ENCODE data around the gene CBX6.
"Not testable (repeated sequence)": the region's sequence is repeated elsewhere in the genome, so short reads cannot be mapped to it uniquely, and the experiment has no call there.

CBX6 gene

GRCh38 chr22:38861927-38862326, 10.1 kb downstream of the CBX6 start:
- H3K4me3 ChIP-seq (ENCODE audit: low read depth, low read length) = no peak overlapping the region
- no peak for DNase-seq (ENCODE audit: low read depth)
- in situ Hi-C loops (cut with HindIII; ENCODE audit: low sequenced_read_pairs) = no loop called here
- TF ChIP-seq, protein P1, sequence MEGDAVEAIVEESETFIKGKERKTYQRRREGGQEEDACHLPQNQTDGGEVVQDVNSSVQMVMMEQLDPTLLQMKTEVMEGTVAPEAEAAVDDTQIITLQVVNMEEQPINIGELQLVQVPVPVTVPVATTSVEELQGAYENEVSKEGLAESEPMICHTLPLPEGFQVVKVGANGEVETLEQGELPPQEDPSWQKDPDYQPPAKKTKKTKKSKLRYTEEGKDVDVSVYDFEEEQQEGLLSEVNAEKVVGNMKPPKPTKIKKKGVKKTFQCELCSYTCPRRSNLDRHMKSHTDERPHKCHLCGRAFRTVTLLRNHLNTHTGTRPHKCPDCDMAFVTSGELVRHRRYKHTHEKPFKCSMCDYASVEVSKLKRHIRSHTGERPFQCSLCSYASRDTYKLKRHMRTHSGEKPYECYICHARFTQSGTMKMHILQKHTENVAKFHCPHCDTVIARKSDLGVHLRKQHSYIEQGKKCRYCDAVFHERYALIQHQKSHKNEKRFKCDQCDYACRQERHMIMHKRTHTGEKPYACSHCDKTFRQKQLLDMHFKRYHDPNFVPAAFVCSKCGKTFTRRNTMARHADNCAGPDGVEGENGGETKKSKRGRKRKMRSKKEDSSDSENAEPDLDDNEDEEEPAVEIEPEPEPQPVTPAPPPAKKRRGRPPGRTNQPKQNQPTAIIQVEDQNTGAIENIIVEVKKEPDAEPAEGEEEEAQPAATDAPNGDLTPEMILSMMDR (IDR thresholded peaks at IDR 0.05; ENCODE audit: low read depth, low read length, missing control alignments) = no peak

DNA sequence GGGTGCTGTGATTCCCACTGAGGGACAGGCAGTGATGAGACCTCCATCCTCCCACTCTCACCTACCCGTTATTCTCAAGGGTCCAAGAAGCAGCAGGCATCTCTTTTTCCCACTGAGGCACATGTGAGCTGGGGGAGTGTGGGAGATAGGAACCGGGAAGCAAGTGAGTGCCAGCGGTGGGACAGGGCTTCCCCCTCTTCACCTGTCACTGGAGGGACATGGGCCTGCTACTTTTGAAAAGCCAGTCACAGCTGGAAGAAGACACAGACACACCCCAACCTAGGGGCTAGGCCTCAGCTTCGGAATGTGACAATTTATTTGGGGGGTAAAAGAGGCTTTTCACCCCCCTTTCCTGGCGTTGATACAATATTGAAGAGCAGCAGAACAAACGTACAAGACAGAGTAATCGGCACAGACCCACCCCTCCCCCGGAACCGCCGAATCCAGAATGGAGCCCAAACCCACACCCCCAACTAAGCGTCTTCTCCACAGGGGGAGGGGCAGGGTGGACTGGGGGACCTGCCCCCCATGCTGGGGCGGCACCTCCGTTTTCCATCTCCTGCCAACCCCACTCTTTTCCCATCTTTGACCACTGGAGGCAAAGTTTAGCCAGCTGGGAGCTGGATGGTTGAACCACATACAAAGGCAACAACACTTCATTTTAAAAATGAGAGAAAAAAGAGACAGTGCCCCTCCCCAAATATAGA, 10.7 kb downstream of the CBX6 start:
- in situ Hi-C loops (cut with HindIII; ENCODE audit: low sequenced_read_pairs) = no loop called here
- DNase-seq (ENCODE audit: low read depth) = no peak
- TF ChIP-seq, protein P1 (IDR thresholded peaks at IDR 0.05; ENCODE audit: low read depth, low read length, missing control alignments) = peak; percentile 42

GRCh38 chr22:38860283-38861169, 11.5 kb downstream of the CBX6 start:
- in situ Hi-C loops (cut with HindIII; ENCODE audit: low sequenced_read_pairs) = no loop called here
- no peak for DNase-seq (ENCODE audit: low read depth)
- TF ChIP-seq, protein P1 (IDR thresholded peaks at IDR 0.05; ENCODE audit: low read depth, low read length, missing control alignments) = no peak

More for the DNA sequence above, 10.7 kb downstream of the CBX6 start:
- H3K4me3 ChIP-seq (ENCODE audit: low read depth, low read length) = no peak overlapping the region

GRCh38 chr22:38859581-38860282, 12.3 kb downstream of the CBX6 start:
- no peak for DNase-seq (ENCODE audit: low read depth)
- in situ Hi-C loops (cut with HindIII; ENCODE audit: low sequenced_read_pairs) = no loop called here
- TF ChIP-seq, protein P1 (IDR thresholded peaks at IDR 0.05; ENCODE audit: low read depth, low read length, missing control alignments) = no peak
- H3K4me3 ChIP-seq (ENCODE audit: low read depth, low read length) = no peak overlapping the region

More at GRCh38 chr22:38860283-38861169, 11.5 kb downstream of the CBX6 start:
- H3K4me3 ChIP-seq (ENCODE audit: low read depth, low read length) = no peak overlapping the region

DNA sequence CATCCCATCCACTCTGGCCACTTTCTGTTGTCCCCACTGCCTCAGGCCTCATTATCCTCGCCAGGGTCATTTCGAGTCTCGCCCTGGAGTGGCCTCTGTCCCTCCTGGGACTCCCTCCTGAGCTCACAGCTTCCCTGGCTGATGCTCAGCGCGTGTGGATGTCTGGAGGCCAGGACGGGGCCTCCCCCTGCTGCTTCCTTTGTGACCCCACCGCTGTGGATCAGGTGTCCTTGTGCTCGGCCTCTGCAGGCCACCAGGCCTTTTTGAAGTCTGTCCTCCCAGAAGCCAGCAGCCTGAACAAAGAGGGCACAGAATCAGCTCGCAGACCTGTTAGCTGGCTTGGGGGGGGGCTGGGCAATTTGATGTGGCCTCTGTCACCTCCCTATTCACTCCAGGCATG, 13.5 kb downstream of the CBX6 start:
- no peak for DNase-seq (ENCODE audit: low read depth)
- TF ChIP-seq, protein P1 (IDR thresholded peaks at IDR 0.05; ENCODE audit: low read depth, low read length, missing control alignments) = no peak
- H3K4me3 ChIP-seq (ENCODE audit: low read depth, low read length) = no peak overlapping the region
- in situ Hi-C loops (cut with HindIII; ENCODE audit: low sequenced_read_pairs) = no loop called here

DNA sequence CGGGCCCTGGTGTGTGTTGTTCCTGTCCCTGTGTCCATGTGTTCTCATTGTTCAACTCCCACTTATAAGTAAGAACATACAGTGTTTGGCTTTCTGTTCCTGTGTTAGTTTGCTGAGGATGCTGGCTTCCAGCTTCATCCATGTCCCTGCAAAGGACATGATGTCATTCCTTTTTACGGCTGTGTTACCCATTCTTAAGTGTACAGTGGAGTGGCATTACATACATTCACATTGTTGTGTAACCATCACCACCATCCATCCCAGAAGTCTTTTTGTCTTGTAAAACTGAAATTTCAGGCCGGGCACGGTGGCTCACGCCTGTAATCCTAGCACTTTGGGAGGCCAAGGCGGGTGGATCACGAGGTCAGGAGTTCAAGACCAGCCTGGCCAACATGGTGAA, 17.5 kb downstream of the CBX6 start:
- H3K4me3 ChIP-seq (ENCODE audit: low read depth, low read length); DNase-seq (ENCODE audit: low read depth); in situ Hi-C loops (cut with HindIII; ENCODE audit: low sequenced_read_pairs): not testable (repeated sequence)

GRCh38 chr22:38853883-38854282, 18.1 kb downstream of the CBX6 start:
- H3K4me3 ChIP-seq (ENCODE audit: low read depth, low read length); DNase-seq (ENCODE audit: low read depth); in situ Hi-C loops (cut with HindIII; ENCODE audit: low sequenced_read_pairs): not testable (repeated sequence)

Measured in astrocyte of the cerebellum (primary cell).